NCI-H2171 treated with DMSO at 0.1 percent for 48 hours (cell line): Measurements from ENCODE around the gene RAB22A.
"Not testable (repeated sequence)": the region's sequence is repeated elsewhere in the genome, so short reads cannot be mapped to it uniquely, and the experiment has no call there.

ENCODE experiments used
- DNase-seq: peaks from one replicate; lab custom pipeline; 2025; lab: John Stamatoyannopoulos, UW

The RAB22A gene

DNA sequence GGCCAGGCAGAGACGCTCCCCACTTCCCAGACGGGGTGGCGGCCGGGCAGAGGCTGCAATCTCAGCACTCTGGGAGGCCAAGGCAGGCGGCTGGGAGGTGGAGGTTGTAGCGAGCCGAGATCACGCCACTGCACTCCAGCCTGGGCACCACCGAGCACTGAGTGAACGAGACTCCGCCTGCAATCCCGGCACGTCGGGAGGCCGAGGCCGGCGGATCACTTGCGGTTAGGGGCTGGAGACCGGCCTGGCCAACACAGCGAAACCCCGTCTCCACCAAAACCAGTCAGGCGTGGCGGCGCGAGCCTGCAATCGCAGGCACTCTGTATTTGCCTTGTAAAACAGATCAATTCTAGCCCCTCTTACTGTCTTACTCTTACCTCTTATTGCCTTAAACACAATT lies 105.3 kb downstream of the RAB22A start:
- DNase-seq = not testable (repeated sequence)

DNA sequence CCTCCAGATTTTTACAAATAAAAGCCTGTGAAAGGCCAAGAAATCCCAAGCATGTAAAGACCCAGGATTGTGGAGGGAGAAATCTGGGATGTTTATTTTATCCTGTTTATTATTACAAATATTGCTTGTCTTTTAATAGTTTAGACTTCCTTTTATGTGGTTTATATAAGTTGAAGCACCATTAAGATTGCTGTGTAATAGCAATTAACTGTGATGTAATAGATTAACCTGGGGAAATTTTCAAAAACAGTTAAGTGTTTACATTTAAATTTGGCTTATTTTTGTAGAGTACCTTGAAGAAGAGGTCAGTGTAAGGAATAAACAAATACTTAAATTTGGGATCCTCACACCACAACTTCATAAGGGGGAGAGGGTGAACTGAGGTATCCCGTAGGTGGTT lies 106.5 kb downstream of the RAB22A start:
- no peak for DNase-seq

GRCh38 chr20:58416835-58417234 lies 107.3 kb downstream of the RAB22A start:
- DNase-seq = no peak
